ENCODE measurements around the gene PIGZ.

PIGZ gene

GRCh38 chr3:197006860-197007259 lies 38.2 kb upstream of the PIGZ start:
- no peak for DNase-seq (ENCODE audit: low read depth)
- no peak for TF ChIP-seq CTCF (IDR thresholded peaks at IDR 0.05; ENCODE audit: insufficient read depth, low read depth, low read length, missing control alignments)
- H3K4me3 ChIP-seq (ENCODE audit: low read depth, low read length) = no peak overlapping the region

- no peak overlapping the region for H3K4me3 ChIP-seq (ENCODE audit: low read depth, low read length)
- no peak for DNase-seq (ENCODE audit: low read depth)
- TF ChIP-seq CTCF (IDR thresholded peaks at IDR 0.05; ENCODE audit: insufficient read depth, low read depth, low read length, missing control alignments) = no peak
These were observed 37.8 kb upstream of the PIGZ start for GRCh38 chr3:197006446-197006845.

GRCh38 chr3:197003461-197004385 lies 35.1 kb upstream of the PIGZ start:
- peak overlapping the region; percentile 61 for H3K4me3 ChIP-seq (ENCODE audit: low read depth, low read length)
- TF ChIP-seq CTCF (IDR thresholded peaks at IDR 0.05; ENCODE audit: insufficient read depth, low read depth, low read length, missing control alignments) = no peak
- peak; percentile 42 for DNase-seq (ENCODE audit: low read depth)

- H3K4me3 ChIP-seq (ENCODE audit: low read depth, low read length) = peak overlapping the region; percentile 61
- TF ChIP-seq CTCF (IDR thresholded peaks at IDR 0.05; ENCODE audit: insufficient read depth, low read depth, low read length, missing control alignments) = peak; percentile 74
- DNase-seq (ENCODE audit: low read depth) = peak; percentile 91
These were observed 34.2 kb upstream of the PIGZ start for GRCh38 chr3:197002701-197003454.

GRCh38 chr3:197001972-197002700 lies 33.5 kb upstream of the PIGZ start:
- TF ChIP-seq CTCF (IDR thresholded peaks at IDR 0.05; ENCODE audit: insufficient read depth, low read depth, low read length, missing control alignments) = no peak
- peak overlapping the region; percentile 51 for H3K4me3 ChIP-seq (ENCODE audit: low read depth, low read length)
- DNase-seq (ENCODE audit: low read depth) = no peak

GRCh38 chr3:197001106-197001971 lies 32.7 kb upstream of the PIGZ start:
- no peak for TF ChIP-seq CTCF (IDR thresholded peaks at IDR 0.05; ENCODE audit: insufficient read depth, low read depth, low read length, missing control alignments)
- DNase-seq (ENCODE audit: low read depth) = no peak
- no peak overlapping the region for H3K4me3 ChIP-seq (ENCODE audit: low read depth, low read length)
